Activated CD4-positive, alpha-beta memory T cell treated with anti-CD3 and anti-CD28 coated beads, Interleukin-2, amount 10 ng/mL, durations not matched to agents 7 days and 5 days (primary cell): ENCODE data around the gene KDM8. TPM values are rescaled to one million over a fixed set of nuclear protein-coding genes. Genes with fewer than 3 reads are reported as not detected.
"Not testable (repeated sequence)": the region's sequence is repeated elsewhere in the genome, so short reads cannot be mapped to it uniquely, and the experiment has no call there.

ENCODE experiments used
- CTCF ChIA-PET: fragments of 350-600 bp; sonication (Branson Sonifier 250); formaldehyde crosslinking; loops from one replicate; lab custom pipeline; 2021; ENCODE audit warnings: antibody characterized with exemption, inconsistent platforms; lab: Charles Lee
- POLR2A ChIA-PET: fragments of 350-600 bp; sonication (Branson Sonifier 250); formaldehyde crosslinking; loops from one replicate; lab custom pipeline; 2021; ENCODE audit warnings: antibody characterized with exemption; lab: Charles Lee
- DNase-seq: peaks from one replicate; pipeline ENCODE4 v3.0.0-alpha.2; 2020
- H3K27ac Mint-ChIP-seq: one replicate; pipeline ENCODE4 v1.8.0; 2021; ENCODE audit warnings: mild to moderate bottlenecking, mixed read lengths
- H3K27me3 Mint-ChIP-seq: one replicate; pipeline ENCODE4 v1.8.0; 2021; ENCODE audit warnings: mixed read lengths
- H3K36me3 Mint-ChIP-seq: one replicate; pipeline ENCODE4 v1.8.0; 2021; ENCODE audit warnings: low read depth, mixed read lengths
- H3K4me1 Mint-ChIP-seq: one replicate; pipeline ENCODE4 v1.8.0; 2021; ENCODE audit warnings: mixed read lengths
- H3K4me3 Mint-ChIP-seq: one replicate; pipeline ENCODE4 v1.8.0; 2021; ENCODE audit warnings: mild to moderate bottlenecking, mixed read lengths
- H3K9me3 Mint-ChIP-seq: one replicate; pipeline ENCODE4 v1.8.0; 2021; ENCODE audit warnings: mixed read lengths
- total RNA-seq, 2 experiments: library from RNA; stranded (reverse); gene quantifications; one replicate each; pipeline ENCODE4 v1.2.3, GENCODE V29; 2021

The KDM8 gene
- total RNA-seq, 2 experiments from 2014 or later: 12.7 to 14.3 TPM

- no peak overlapping the region for H3K27ac Mint-ChIP-seq
- H3K27me3 Mint-ChIP-seq: no peaks in the 10 kb centered on the region
- H3K9me3 Mint-ChIP-seq: no peaks in the 10 kb centered on the region
Measured at GRCh38 chr16:27205423-27206065, 2.2 kb downstream of the KDM8 start.

GRCh38 chr16:27207121-27207520 is 3.8 kb downstream of the KDM8 start:
- not testable (repeated sequence) for H3K27me3 Mint-ChIP-seq, H3K4me3 Mint-ChIP-seq, H3K9me3 Mint-ChIP-seq, H3K27ac Mint-ChIP-seq, DNase-seq
- Mint-ChIP-seq H3K4me1 (peaks cover 25% of the 10 kb centered on the region), H3K36me3 (peaks cover 15% of the 10 kb centered on the region)
- ChIA-PET POLR2A (interaction anchor here (1.5 to 1.6 kb wide), 3 partner anchors 11 to 18 kb away, joined by 3 to 4 read pairs (median 3); no protein-coding TSS in a partner anchor), CTCF (interaction anchor here (1.4 kb wide), 1 partner anchor 28 kb away, joined by 6 read pairs; no protein-coding TSS in a partner anchor)

More at GRCh38 chr16:27205423-27206065, 2.2 kb downstream of the KDM8 start:
- no peak for DNase-seq
- Mint-ChIP-seq H3K4me3 (no peak overlapping the region), H3K4me1 (peaks cover 38% of the 10 kb centered on the region), H3K36me3 (peaks cover 12% of the 10 kb centered on the region)
- POLR2A ChIA-PET: interaction anchor here (0.7 to 4.6 kb wide), 5 partner anchors 16 to 163 kb away, joined by 3 to 44 read pairs (median 16); no protein-coding TSS in a partner anchor
- CTCF ChIA-PET: interaction anchor here (0.9 to 3.6 kb wide), 3 partner anchors 9 to 29 kb away, joined by 3 to 43 read pairs (median 3); no protein-coding TSS in a partner anchor

GRCh38 chr16:27208081-27208680 is 4.9 kb downstream of the KDM8 start:
- CTCF ChIA-PET: interaction anchor here (1.4 kb wide), 1 partner anchor 29 kb away, joined by 6 read pairs; no protein-coding TSS in a partner anchor
- H3K4me1 Mint-ChIP-seq: peaks cover 15% of the 10 kb centered on the region
- no peak overlapping the region for H3K27ac Mint-ChIP-seq
- no peak overlapping the region for H3K4me3 Mint-ChIP-seq
- POLR2A ChIA-PET: interaction anchor here (1.0 to 1.6 kb wide), 4 partner anchors 12 to 27 kb away, joined by 3 to 4 read pairs (median 3); no protein-coding TSS in a partner anchor
- H3K27me3 Mint-ChIP-seq: no peaks in the 10 kb centered on the region
- peaks cover 15% of the 10 kb centered on the region for H3K36me3 Mint-ChIP-seq
- no peaks in the 10 kb centered on the region for H3K9me3 Mint-ChIP-seq
- DNase-seq: no peak

- peaks cover 14% of the 10 kb centered on the region for H3K36me3 Mint-ChIP-seq
- H3K4me1 Mint-ChIP-seq: peaks cover 10% of the 10 kb centered on the region
- H3K27ac Mint-ChIP-seq: no peak overlapping the region
- ChIA-PET CTCF (interaction anchor here (1.5 to 3.1 kb wide), 2 partner anchors 26 to 29 kb away, joined by 4 to 10 read pairs; no protein-coding TSS in a partner anchor), POLR2A (interaction anchor here (1.0 to 1.6 kb wide), 2 partner anchors 16 to 26 kb away, joined by 3 read pairs; no protein-coding TSS in a partner anchor)
- no peak overlapping the region for H3K4me3 Mint-ChIP-seq
- no peaks in the 10 kb centered on the region for H3K9me3 Mint-ChIP-seq
- DNase-seq: no peak
- no peaks in the 10 kb centered on the region for H3K27me3 Mint-ChIP-seq
Measured at GRCh38 chr16:27208796-27209195, 5.5 kb downstream of the KDM8 start.

GRCh38 chr16:27209591-27209990 is 6.3 kb downstream of the KDM8 start:
- Mint-ChIP-seq H3K36me3 (peaks cover 13% of the 10 kb centered on the region), H3K27ac (no peak overlapping the region), H3K4me1 (peaks cover 5% of the 10 kb centered on the region), H3K27me3 (no peaks in the 10 kb centered on the region), H3K9me3 (no peaks in the 10 kb centered on the region), H3K4me3 (no peak overlapping the region)
- DNase-seq: no peak
- POLR2A ChIA-PET: interaction anchor here (0.9 kb wide), 1 partner anchor 26 kb away, joined by 3 read pairs; no protein-coding TSS in a partner anchor
- CTCF ChIA-PET: interaction anchor here (0.5 to 3.1 kb wide), 3 partner anchors 23 to 30 kb away, joined by 3 to 10 read pairs (median 4); no protein-coding TSS in a partner anchor

- DNase-seq: no peak
- H3K27me3 Mint-ChIP-seq: no peaks in the 10 kb centered on the region
- no peaks in the 10 kb centered on the region for H3K9me3 Mint-ChIP-seq
- ChIA-PET CTCF (interaction anchor here (1.5 to 3.1 kb wide), 2 partner anchors 25 to 31 kb away, joined by 4 to 10 read pairs; no protein-coding TSS in a partner anchor), POLR2A (interaction anchor here (0.9 kb wide), 2 partner anchors 10 to 25 kb away, joined by 3 to 5 read pairs; no protein-coding TSS in a partner anchor)
- H3K27ac Mint-ChIP-seq: no peak overlapping the region
- peaks cover 2% of the 10 kb centered on the region for H3K4me1 Mint-ChIP-seq
- H3K4me3 Mint-ChIP-seq: no peak overlapping the region
- H3K36me3 Mint-ChIP-seq: peaks cover 17% of the 10 kb centered on the region
Measured at GRCh38 chr16:27210174-27210573, 6.8 kb downstream of the KDM8 start.

- H3K4me1 Mint-ChIP-seq: no peaks in the 10 kb centered on the region
- DNase-seq: no peak
- H3K36me3 Mint-ChIP-seq: peaks cover 19% of the 10 kb centered on the region
- ChIA-PET POLR2A (interaction anchor here (0.9 kb wide), 1 partner anchor 11 kb away, joined by 5 read pairs; no protein-coding TSS in a partner anchor), CTCF (interaction anchor here (0.6 to 3.1 kb wide), 2 partner anchors 20 to 32 kb away, joined by 3 to 10 read pairs; no protein-coding TSS in a partner anchor)
- H3K4me3 Mint-ChIP-seq: no peak overlapping the region
- no peaks in the 10 kb centered on the region for H3K27me3 Mint-ChIP-seq
- no peaks in the 10 kb centered on the region for H3K9me3 Mint-ChIP-seq
- H3K27ac Mint-ChIP-seq: no peak overlapping the region
Measured at GRCh38 chr16:27211026-27211425, 7.7 kb downstream of the KDM8 start.

GRCh38 chr16:27214084-27214961 is 11.0 kb downstream of the KDM8 start:
- Mint-ChIP-seq H3K4me3 (no peak overlapping the region), H3K27ac (no peak overlapping the region)
- CTCF ChIA-PET: interaction anchor here (1.5 kb wide), 1 partner anchor 21 kb away, joined by 3 read pairs; no protein-coding TSS in a partner anchor

GRCh38 chr16:27215660-27216059 is 12.3 kb downstream of the KDM8 start:
- no peaks in the 10 kb centered on the region for H3K4me1 Mint-ChIP-seq
- H3K27me3 Mint-ChIP-seq: no peaks in the 10 kb centered on the region
- POLR2A ChIA-PET: interaction anchor here (1.1 kb wide), 1 partner anchor 12 kb away, joined by 3 read pairs; no protein-coding TSS in a partner anchor
- H3K9me3 Mint-ChIP-seq: no peaks in the 10 kb centered on the region
- CTCF ChIA-PET: interaction anchor here (1.5 kb wide), 1 partner anchor 19 kb away, joined by 3 read pairs; no protein-coding TSS in a partner anchor
- DNase-seq: no peak
- no peak overlapping the region for H3K27ac Mint-ChIP-seq
- H3K4me3 Mint-ChIP-seq: no peak overlapping the region
- H3K36me3 Mint-ChIP-seq: peaks cover 28% of the 10 kb centered on the region

More at GRCh38 chr16:27214084-27214961, 11.0 kb downstream of the KDM8 start:
- no peaks in the 10 kb centered on the region for H3K27me3 Mint-ChIP-seq
- no peaks in the 10 kb centered on the region for H3K9me3 Mint-ChIP-seq
- peaks cover 25% of the 10 kb centered on the region for H3K36me3 Mint-ChIP-seq
- no peak for DNase-seq
- POLR2A ChIA-PET: interaction anchor here (1.4 kb wide), 1 partner anchor 153 kb away, joined by 4 read pairs; no protein-coding TSS in a partner anchor
- no peaks in the 10 kb centered on the region for H3K4me1 Mint-ChIP-seq

GRCh38 chr16:27216297-27216885 is 13.1 kb downstream of the KDM8 start:
- Mint-ChIP-seq H3K9me3 (no peaks in the 10 kb centered on the region), H3K4me1 (no peaks in the 10 kb centered on the region), H3K27me3 (no peaks in the 10 kb centered on the region), H3K36me3 (peaks cover 23% of the 10 kb centered on the region), H3K4me3 (no peak overlapping the region), H3K27ac (no peak overlapping the region)
- DNase-seq: no peak
- CTCF ChIA-PET: no interaction called here
- POLR2A ChIA-PET: no interaction called here

GRCh38 chr16:27217256-27217655 is 13.9 kb downstream of the KDM8 start:
- no peaks in the 10 kb centered on the region for H3K27me3 Mint-ChIP-seq
- DNase-seq: no peak
- H3K27ac Mint-ChIP-seq: no peak overlapping the region
- peaks cover 23% of the 10 kb centered on the region for H3K36me3 Mint-ChIP-seq
- H3K4me3 Mint-ChIP-seq: no peak overlapping the region
- ChIA-PET POLR2A (interaction anchor here (2.5 kb wide), 1 partner anchor 14 kb away, joined by 6 read pairs; the partner anchor contains the start of gene KDM8), CTCF (no interaction called here)
- no peaks in the 10 kb centered on the region for H3K9me3 Mint-ChIP-seq
- no peaks in the 10 kb centered on the region for H3K4me1 Mint-ChIP-seq
